ENCODE data around the gene ARHGEF12. TPM values are rescaled to one million over a fixed set of nuclear protein-coding genes. Genes with fewer than 3 reads are reported as not detected.
A peak's percentile ranks its signal among the peaks of the same experiment; 100 is the strongest.

The ARHGEF12 gene
- total RNA-seq, 3 donors from 2014 or later = 15.7 to 19.9 (median 18.7) TPM

- no peak for ATAC-seq
Observed at GRCh38 chr11:120305286-120305685, 30.9 kb upstream of the ARHGEF12 start.

GRCh38 chr11:120306519-120307242, 29.5 kb upstream of the ARHGEF12 start:
- no peak overlapping the region for H3K4me3 Mint-ChIP-seq
- no peaks in the 10 kb centered on the region for H3K4me1 Mint-ChIP-seq (ENCODE audit: low read depth)
- H3K27me3 Mint-ChIP-seq (ENCODE audit: low read depth) = peaks cover 7% of the 10 kb centered on the region
- H3K9me3 Mint-ChIP-seq = no peaks in the 10 kb centered on the region
- ATAC-seq (no peak), DNase-seq (no peak)
- no peaks in the 10 kb centered on the region for H3K36me3 Mint-ChIP-seq (ENCODE audit: insufficient read depth)

More at GRCh38 chr11:120305286-120305685, 30.9 kb upstream of the ARHGEF12 start:
- no peak overlapping the region for H3K4me3 Mint-ChIP-seq
- no peaks in the 10 kb centered on the region for H3K4me1 Mint-ChIP-seq (ENCODE audit: low read depth)
- H3K36me3 Mint-ChIP-seq (ENCODE audit: insufficient read depth) = no peaks in the 10 kb centered on the region
- no peak for DNase-seq
- H3K9me3 Mint-ChIP-seq = no peaks in the 10 kb centered on the region
- peaks cover 11% of the 10 kb centered on the region for H3K27me3 Mint-ChIP-seq (ENCODE audit: low read depth)

GRCh38 chr11:120307476-120307875, 28.7 kb upstream of the ARHGEF12 start:
- Mint-ChIP-seq H3K4me1 (ENCODE audit: low read depth) (no peaks in the 10 kb centered on the region), H3K27me3 (ENCODE audit: low read depth) (peaks cover 6% of the 10 kb centered on the region), H3K36me3 (ENCODE audit: insufficient read depth) (no peaks in the 10 kb centered on the region), H3K9me3 (no peaks in the 10 kb centered on the region), H3K4me3 (no peak overlapping the region)
- no peak for ATAC-seq
- no peak for DNase-seq

GRCh38 chr11:120308081-120308480, 28.1 kb upstream of the ARHGEF12 start:
- no peak for DNase-seq
- no peaks in the 10 kb centered on the region for H3K36me3 Mint-ChIP-seq (ENCODE audit: insufficient read depth)
- no peak for ATAC-seq

GRCh38 chr11:120310870-120311269, 25.3 kb upstream of the ARHGEF12 start:
- no peak for ATAC-seq

More at GRCh38 chr11:120308081-120308480, 28.1 kb upstream of the ARHGEF12 start:
- no peak overlapping the region for H3K4me3 Mint-ChIP-seq
- H3K4me1 Mint-ChIP-seq (ENCODE audit: low read depth) = no peaks in the 10 kb centered on the region
- peaks cover 10% of the 10 kb centered on the region for H3K27me3 Mint-ChIP-seq (ENCODE audit: low read depth)
- H3K9me3 Mint-ChIP-seq = no peaks in the 10 kb centered on the region

GRCh38 chr11:120314861-120315260, 21.4 kb upstream of the ARHGEF12 start:
- Mint-ChIP-seq H3K4me3 (no peak overlapping the region), H3K4me1 (ENCODE audit: low read depth) (no peaks in the 10 kb centered on the region), H3K36me3 (ENCODE audit: insufficient read depth) (no peaks in the 10 kb centered on the region), H3K9me3 (no peaks in the 10 kb centered on the region), H3K27me3 (ENCODE audit: low read depth) (peaks cover 21% of the 10 kb centered on the region)
- DNase-seq = no peak
- no peak for ATAC-seq

More at GRCh38 chr11:120310870-120311269, 25.3 kb upstream of the ARHGEF12 start:
- H3K4me1 Mint-ChIP-seq (ENCODE audit: low read depth) = no peaks in the 10 kb centered on the region
- H3K4me3 Mint-ChIP-seq = no peak overlapping the region
- H3K36me3 Mint-ChIP-seq (ENCODE audit: insufficient read depth) = no peaks in the 10 kb centered on the region
- H3K9me3 Mint-ChIP-seq = no peaks in the 10 kb centered on the region
- no peak for DNase-seq
- peaks cover 7% of the 10 kb centered on the region for H3K27me3 Mint-ChIP-seq (ENCODE audit: low read depth)

GRCh38 chr11:120316880-120317688, 19.1 kb upstream of the ARHGEF12 start:
- Mint-ChIP-seq H3K9me3 (no peaks in the 10 kb centered on the region), H3K4me3 (no peak overlapping the region)

GRCh38 chr11:120317689-120318480, 18.3 kb upstream of the ARHGEF12 start:
- ATAC-seq = no peak

More at GRCh38 chr11:120316880-120317688, 19.1 kb upstream of the ARHGEF12 start:
- no peaks in the 10 kb centered on the region for H3K4me1 Mint-ChIP-seq (ENCODE audit: low read depth)
- no peak for ATAC-seq
- no peaks in the 10 kb centered on the region for H3K36me3 Mint-ChIP-seq (ENCODE audit: insufficient read depth)
- H3K27me3 Mint-ChIP-seq (ENCODE audit: low read depth) = peaks cover 28% of the 10 kb centered on the region
- DNase-seq = no peak

GRCh38 chr11:120318906-120319305, 17.3 kb upstream of the ARHGEF12 start:
- H3K36me3 Mint-ChIP-seq (ENCODE audit: insufficient read depth) = no peaks in the 10 kb centered on the region
- ATAC-seq = no peak
- no peaks in the 10 kb centered on the region for H3K4me1 Mint-ChIP-seq (ENCODE audit: low read depth)
- DNase-seq = no peak
- H3K9me3 Mint-ChIP-seq = no peaks in the 10 kb centered on the region
- peaks cover 30% of the 10 kb centered on the region for H3K27me3 Mint-ChIP-seq (ENCODE audit: low read depth)
- H3K4me3 Mint-ChIP-seq = no peak overlapping the region

More at GRCh38 chr11:120317689-120318480, 18.3 kb upstream of the ARHGEF12 start:
- Mint-ChIP-seq H3K27me3 (ENCODE audit: low read depth) (peaks cover 29% of the 10 kb centered on the region), H3K4me3 (no peak overlapping the region), H3K4me1 (ENCODE audit: low read depth) (no peaks in the 10 kb centered on the region), H3K9me3 (no peaks in the 10 kb centered on the region), H3K36me3 (ENCODE audit: insufficient read depth) (no peaks in the 10 kb centered on the region)
- no peak for DNase-seq

GRCh38 chr11:120324932-120325810, 11.0 kb upstream of the ARHGEF12 start, which contains the start of gene TLCD5:
TLCD5 (plus strand) TSS chr11:120325299; CDS start chr11:120327442, 2,143 bp downstream.
- peaks cover 47% of the 10 kb centered on the region for H3K27me3 Mint-ChIP-seq (ENCODE audit: low read depth)
- H3K4me1 Mint-ChIP-seq (ENCODE audit: low read depth) = peaks cover 18% of the 10 kb centered on the region
- DNase-seq (peak; percentile 15), ATAC-seq (peak; percentile 81 to 89)
- no peaks in the 10 kb centered on the region for H3K9me3 Mint-ChIP-seq
- H3K36me3 Mint-ChIP-seq (ENCODE audit: insufficient read depth) = no peaks in the 10 kb centered on the region
- peak within 1 kb of the TSS; percentile 76 for H3K4me3 Mint-ChIP-seq

GRCh38 chr11:120326228-120326627, 10.0 kb upstream of the ARHGEF12 start:
- no peak for DNase-seq
- peaks cover 18% of the 10 kb centered on the region for H3K4me1 Mint-ChIP-seq (ENCODE audit: low read depth)
- peak overlapping the region; percentile 70 for H3K4me3 Mint-ChIP-seq
- no peaks in the 10 kb centered on the region for H3K36me3 Mint-ChIP-seq (ENCODE audit: insufficient read depth)
- H3K27me3 Mint-ChIP-seq (ENCODE audit: low read depth) = peaks cover 51% of the 10 kb centered on the region
- ATAC-seq = no peak
- no peaks in the 10 kb centered on the region for H3K9me3 Mint-ChIP-seq

GRCh38 chr11:120326845-120327281, 9.3 kb upstream of the ARHGEF12 start:
- DNase-seq = no peak
- no peaks in the 10 kb centered on the region for H3K36me3 Mint-ChIP-seq (ENCODE audit: insufficient read depth)

GRCh38 chr11:120327311-120327710, 8.9 kb upstream of the ARHGEF12 start:
- no peaks in the 10 kb centered on the region for H3K36me3 Mint-ChIP-seq (ENCODE audit: insufficient read depth)
- peaks cover 53% of the 10 kb centered on the region for H3K27me3 Mint-ChIP-seq (ENCODE audit: low read depth)
- ATAC-seq = no peak
- H3K4me3 Mint-ChIP-seq = no peak overlapping the region
- peaks cover 18% of the 10 kb centered on the region for H3K4me1 Mint-ChIP-seq (ENCODE audit: low read depth)
- DNase-seq = no peak
- no peaks in the 10 kb centered on the region for H3K9me3 Mint-ChIP-seq

More at GRCh38 chr11:120326845-120327281, 9.3 kb upstream of the ARHGEF12 start:
- ATAC-seq = no peak
- Mint-ChIP-seq H3K9me3 (no peaks in the 10 kb centered on the region), H3K4me1 (ENCODE audit: low read depth) (peaks cover 18% of the 10 kb centered on the region), H3K4me3 (peak overlapping the region; percentile 1), H3K27me3 (ENCODE audit: low read depth) (peaks cover 53% of the 10 kb centered on the region)
